ENCODE measurements around the gene TMEM255A. TPM values are rescaled to one million over a fixed set of nuclear protein-coding genes. Genes with fewer than 3 reads are reported as not detected.

Gene TMEM255A
- polyA plus RNA-seq, 4 donors = 0.22 to 1.7 (median 0.27) TPM; not detected in 1

GRCh38 chrX:120286733-120287512 is 24.3 kb downstream of the TMEM255A start:
- H3K4me1 ChIP-seq (ENCODE audit: control insufficient read depth in 3 of 3, insufficient read depth in 2 of 3, low read depth in 1 of 3, low read length in 2 of 3) = no peaks in the 10 kb centered on the region
- no peaks in the 10 kb centered on the region for H3K9me3 ChIP-seq (ENCODE audit: control insufficient read depth in 2 of 2, insufficient read depth in 1 of 2, low read depth in 1 of 2, low read length in 1 of 2)
- no peaks in the 10 kb centered on the region for H3K27me3 ChIP-seq (ENCODE audit: control insufficient read depth in 3 of 3, insufficient read depth in 3 of 3, low read length in 3 of 3)
- 77 to 89% (median 84%) methylated on average over 4 of the region's 4 CpGs for WGBS, 3 donors
- FAIRE-seq = no peak
- no peak overlapping the region for H3K4me3 ChIP-seq (ENCODE audit: low read depth in 1 of 3, low read length in 3 of 3)
- no peak for DNase-seq
- H3K36me3 ChIP-seq (ENCODE audit: control insufficient read depth in 3 of 3, insufficient read depth in 2 of 3, low read depth in 1 of 3, low read length in 3 of 3) = no peaks in the 10 kb centered on the region
- no peak overlapping the region for H3K27ac ChIP-seq (ENCODE audit: low read depth in 1 of 3, low read length in 2 of 3)

- DNase-seq (no peak), FAIRE-seq (no peak)
- Histone ChIP-seq H3K36me3 (ENCODE audit: control insufficient read depth in 3 of 3, insufficient read depth in 2 of 3, low read depth in 1 of 3, low read length in 3 of 3) (no peaks in the 10 kb centered on the region), H3K9me3 (ENCODE audit: control insufficient read depth in 2 of 2, insufficient read depth in 1 of 2, low read depth in 1 of 2, low read length in 1 of 2) (no peaks in the 10 kb centered on the region), H3K27ac (ENCODE audit: low read depth in 1 of 3, low read length in 2 of 3) (no peak overlapping the region), H3K4me1 (ENCODE audit: control insufficient read depth in 3 of 3, insufficient read depth in 2 of 3, low read depth in 1 of 3, low read length in 2 of 3) (no peaks in the 10 kb centered on the region), H3K4me3 (ENCODE audit: low read depth in 1 of 3, low read length in 3 of 3) (no peak overlapping the region), H3K27me3 (ENCODE audit: control insufficient read depth in 3 of 3, insufficient read depth in 3 of 3, low read length in 3 of 3) (no peaks in the 10 kb centered on the region)
- 60 to 78% (median 71%) methylated on average over 1 of the region's 1 CpG for WGBS, 3 donors
These were observed 28.6 kb downstream of the TMEM255A start for GRCh38 chrX:120282697-120283096.

- no peaks in the 10 kb centered on the region for H3K4me1 ChIP-seq (ENCODE audit: control insufficient read depth in 3 of 3, insufficient read depth in 2 of 3, low read depth in 1 of 3, low read length in 2 of 3)
- H3K4me3 ChIP-seq (ENCODE audit: low read depth in 1 of 3, low read length in 3 of 3) = no peak overlapping the region
- no peaks in the 10 kb centered on the region for H3K36me3 ChIP-seq (ENCODE audit: control insufficient read depth in 3 of 3, insufficient read depth in 2 of 3, low read depth in 1 of 3, low read length in 3 of 3)
- 48 to 75% (median 66%) methylated on average over 4 of the region's 4 CpGs for WGBS, 3 donors
- FAIRE-seq = no peak
- no peak overlapping the region for H3K27ac ChIP-seq (ENCODE audit: low read depth in 1 of 3, low read length in 2 of 3)
- H3K27me3 ChIP-seq (ENCODE audit: control insufficient read depth in 3 of 3, insufficient read depth in 3 of 3, low read length in 3 of 3) = no peaks in the 10 kb centered on the region
- DNase-seq = no peak
- no peaks in the 10 kb centered on the region for H3K9me3 ChIP-seq (ENCODE audit: control insufficient read depth in 2 of 2, insufficient read depth in 1 of 2, low read depth in 1 of 2, low read length in 1 of 2)
These were observed 29.5 kb downstream of the TMEM255A start for GRCh38 chrX:120281761-120282160.

- FAIRE-seq = no peak
- WGBS, 3 donors = 57 to 79% (median 63%) methylated on average over 10 of the region's 10 CpGs
- H3K4me1 ChIP-seq (ENCODE audit: control insufficient read depth in 3 of 3, insufficient read depth in 2 of 3, low read depth in 1 of 3, low read length in 2 of 3) = no peaks in the 10 kb centered on the region
These were observed 30.1 kb downstream of the TMEM255A start for GRCh38 chrX:120281021-120281624.

GRCh38 chrX:120274958-120275357 is 36.3 kb downstream of the TMEM255A start:
- H3K27ac ChIP-seq (ENCODE audit: low read depth in 1 of 3, low read length in 2 of 3) = no peak overlapping the region
- no peaks in the 10 kb centered on the region for H3K9me3 ChIP-seq (ENCODE audit: control insufficient read depth in 2 of 2, insufficient read depth in 1 of 2, low read depth in 1 of 2, low read length in 1 of 2)
- no peak for DNase-seq
- no peak for FAIRE-seq
- no peaks in the 10 kb centered on the region for H3K4me1 ChIP-seq (ENCODE audit: control insufficient read depth in 3 of 3, insufficient read depth in 2 of 3, low read depth in 1 of 3, low read length in 2 of 3)
- no peak overlapping the region for H3K4me3 ChIP-seq (ENCODE audit: low read depth in 1 of 3, low read length in 3 of 3)
- no peaks in the 10 kb centered on the region for H3K27me3 ChIP-seq (ENCODE audit: control insufficient read depth in 3 of 3, insufficient read depth in 3 of 3, low read length in 3 of 3)
- H3K36me3 ChIP-seq (ENCODE audit: control insufficient read depth in 3 of 3, insufficient read depth in 2 of 3, low read depth in 1 of 3, low read length in 3 of 3) = no peaks in the 10 kb centered on the region
- WGBS, 3 donors = 40 to 77% (median 62%) methylated on average over 2 of the region's 2 CpGs

More at GRCh38 chrX:120281021-120281624, 30.1 kb downstream of the TMEM255A start:
- no peaks in the 10 kb centered on the region for H3K36me3 ChIP-seq (ENCODE audit: control insufficient read depth in 3 of 3, insufficient read depth in 2 of 3, low read depth in 1 of 3, low read length in 3 of 3)
- H3K27me3 ChIP-seq (ENCODE audit: control insufficient read depth in 3 of 3, insufficient read depth in 3 of 3, low read length in 3 of 3) = no peaks in the 10 kb centered on the region
- no peak overlapping the region for H3K4me3 ChIP-seq (ENCODE audit: low read depth in 1 of 3, low read length in 3 of 3)
- DNase-seq = no peak
- no peaks in the 10 kb centered on the region for H3K9me3 ChIP-seq (ENCODE audit: control insufficient read depth in 2 of 2, insufficient read depth in 1 of 2, low read depth in 1 of 2, low read length in 1 of 2)
- no peak overlapping the region for H3K27ac ChIP-seq (ENCODE audit: low read depth in 1 of 3, low read length in 2 of 3)

- FAIRE-seq = no peak
- Histone ChIP-seq H3K4me1 (ENCODE audit: control insufficient read depth in 3 of 3, insufficient read depth in 2 of 3, low read depth in 1 of 3, low read length in 2 of 3) (no peaks in the 10 kb centered on the region), H3K36me3 (ENCODE audit: control insufficient read depth in 3 of 3, insufficient read depth in 2 of 3, low read depth in 1 of 3, low read length in 3 of 3) (no peaks in the 10 kb centered on the region), H3K9me3 (ENCODE audit: control insufficient read depth in 2 of 2, insufficient read depth in 1 of 2, low read depth in 1 of 2, low read length in 1 of 2) (no peaks in the 10 kb centered on the region), H3K27me3 (ENCODE audit: control insufficient read depth in 3 of 3, insufficient read depth in 3 of 3, low read length in 3 of 3) (no peaks in the 10 kb centered on the region), H3K27ac (ENCODE audit: low read depth in 1 of 3, low read length in 2 of 3) (no peak overlapping the region), H3K4me3 (ENCODE audit: low read depth in 1 of 3, low read length in 3 of 3) (no peak overlapping the region)
- WGBS, 3 donors = 47 to 69% (median 60%) methylated on average over 2 of the region's 2 CpGs
- DNase-seq = no peak
These were observed 37.1 kb downstream of the TMEM255A start for GRCh38 chrX:120274145-120274544.

GRCh38 chrX:120271218-120271617 is 40.0 kb downstream of the TMEM255A start:
- Histone ChIP-seq H3K4me3 (ENCODE audit: low read depth in 1 of 3, low read length in 3 of 3) (no peak overlapping the region), H3K9me3 (ENCODE audit: control insufficient read depth in 2 of 2, insufficient read depth in 1 of 2, low read depth in 1 of 2, low read length in 1 of 2) (no peaks in the 10 kb centered on the region), H3K4me1 (ENCODE audit: control insufficient read depth in 3 of 3, insufficient read depth in 2 of 3, low read depth in 1 of 3, low read length in 2 of 3) (no peaks in the 10 kb centered on the region), H3K27ac (ENCODE audit: low read depth in 1 of 3, low read length in 2 of 3) (no peak overlapping the region), H3K36me3 (ENCODE audit: control insufficient read depth in 3 of 3, insufficient read depth in 2 of 3, low read depth in 1 of 3, low read length in 3 of 3) (no peaks in the 10 kb centered on the region), H3K27me3 (ENCODE audit: control insufficient read depth in 3 of 3, insufficient read depth in 3 of 3, low read length in 3 of 3) (no peaks in the 10 kb centered on the region)
- FAIRE-seq (no peak), DNase-seq (no peak)
- WGBS, 3 donors = 55 to 76% (median 59%) methylated on average over 2 of the region's 2 CpGs

- DNase-seq = no peak
- no peaks in the 10 kb centered on the region for H3K36me3 ChIP-seq (ENCODE audit: control insufficient read depth in 3 of 3, insufficient read depth in 2 of 3, low read depth in 1 of 3, low read length in 3 of 3)
- H3K27ac ChIP-seq (ENCODE audit: low read depth in 1 of 3, low read length in 2 of 3) = no peak overlapping the region
- no peaks in the 10 kb centered on the region for H3K27me3 ChIP-seq (ENCODE audit: control insufficient read depth in 3 of 3, insufficient read depth in 3 of 3, low read length in 3 of 3)
- no peak overlapping the region for H3K4me3 ChIP-seq (ENCODE audit: low read depth in 1 of 3, low read length in 3 of 3)
- no peak for FAIRE-seq
- H3K4me1 ChIP-seq (ENCODE audit: control insufficient read depth in 3 of 3, insufficient read depth in 2 of 3, low read depth in 1 of 3, low read length in 2 of 3) = no peaks in the 10 kb centered on the region
- 70 to 78% (median 76%) methylated on average over 3 to 4 of the region's 4 CpGs for WGBS, 3 donors
- no peaks in the 10 kb centered on the region for H3K9me3 ChIP-seq (ENCODE audit: control insufficient read depth in 2 of 2, insufficient read depth in 1 of 2, low read depth in 1 of 2, low read length in 1 of 2)
These were observed 40.7 kb downstream of the TMEM255A start for GRCh38 chrX:120270567-120270966.
